ENCODE measurements around the gene CALY.
"Not testable (repeated sequence)": the region's sequence is repeated elsewhere in the genome, so short reads cannot be mapped to it uniquely, and the experiment has no call there.

GRCh38 chr10:133376183-133376582 is 39.5 kb upstream of the CALY start:
- not testable (repeated sequence) for TF ChIP-seq ZNF24 (tag by site-specific recombination; IDR thresholded peaks at IDR 0.05); CTCF (tag by site-specific recombination; IDR thresholded peaks at IDR 0.05); PBX3 (CRISPR knock-in tag; IDR thresholded peaks at IDR 0.05); ZNF785 (tag by site-specific recombination; IDR thresholded peaks at IDR 0.05); ZNF114 (tag by site-specific recombination; IDR thresholded peaks at IDR 0.05); ZNF398 (tag by site-specific recombination; IDR thresholded peaks at IDR 0.05); BCL11B (tag by site-specific recombination; IDR thresholded peaks at IDR 0.05; ENCODE audit: low read depth); PRDM6 (tag by site-specific recombination; IDR thresholded peaks at IDR 0.05); ZNF335 (tag by site-specific recombination; conservative IDR thresholded peaks at IDR 0.05); ZBTB7A (tag by site-specific recombination; IDR thresholded peaks at IDR 0.05; ENCODE audit: low read depth); ZNF169 (tag by site-specific recombination; IDR thresholded peaks at IDR 0.05); ELK4 (IDR thresholded peaks at IDR 0.05; ENCODE audit: borderline replicate concordance, low read depth, low read length); ZEB2 (tag by site-specific recombination; IDR thresholded peaks at IDR 0.05); YY1 (tag by site-specific recombination; IDR thresholded peaks at IDR 0.05)
